ENCODE data around the gene LHFPL2. TPM values are rescaled to one million over a fixed set of nuclear protein-coding genes. Genes with fewer than 3 reads are reported as not detected.

Gene LHFPL2
- total and polyA plus RNA-seq, 2 of the 4 experiments (the other 2 are of a cell fraction) = 6.5 to 11.3 TPM

GRCh38 chr5:78467140-78467539 is 181.4 kb downstream of the LHFPL2 start:
- Histone ChIP-seq H2BK20ac (ENCODE audit: low read depth, low read length) (no peak overlapping the region), H3K27ac (ENCODE audit: insufficient read depth, low read length) (no peak overlapping the region), H3K27me3 (ENCODE audit: control insufficient read depth, insufficient read depth, low read length) (no peaks in the 10 kb centered on the region), H3K9ac (ENCODE audit: low read depth, low read length) (no peak overlapping the region), H4K5ac (ENCODE audit: low read depth, low read length) (no peak overlapping the region), H3K79me1 (ENCODE audit: low read depth in 1 of 2, low read length in 2 of 2) (peaks cover 0 to 5% of the 10 kb centered on the region in 2 experiments; a peak in 1 of 4 replicates), H3K4ac (ENCODE audit: low read depth, low read length) (no peak overlapping the region), H3K4me1 (ENCODE audit: control insufficient read depth, insufficient read depth, low read length) (no peaks in the 10 kb centered on the region), H2BK15ac (ENCODE audit: low read depth, low read length) (no peak overlapping the region), H3K18ac (ENCODE audit: low read depth, low read length) (no peak overlapping the region), H3K4me2 (ENCODE audit: low read depth, low read length) (no peak overlapping the region), H3K36me3 (ENCODE audit: control insufficient read depth, insufficient read depth, low read length) (no peaks in the 10 kb centered on the region), H2BK5ac (ENCODE audit: low read depth, low read length, poor library complexity, severe bottlenecking) (no peak overlapping the region), H3K9me3 (ENCODE audit: control insufficient read depth, insufficient read depth, low read length) (no peaks in the 10 kb centered on the region), H2AK9ac (replicated peaks; ENCODE audit: low read depth, low read length, poor library complexity) (no peak overlapping the region), H3K56ac (ENCODE audit: extremely low read depth, insufficient read depth, low read length) (no peak overlapping the region), H3K14ac (replicated peaks; ENCODE audit: low read depth, low read length) (no peak overlapping the region), H3K23ac (ENCODE audit: low read depth, low read length) (no peak overlapping the region), H3K9me1 (ENCODE audit: insufficient read depth, low read length) (no peaks in the 10 kb centered on the region), H4K91ac (ENCODE audit: insufficient read depth, low read depth, low read length) (no peak overlapping the region), H3K4me3 (ENCODE audit: insufficient read depth, low read depth, low read length) (no peak overlapping the region), H2AFZ (replicated peaks; ENCODE audit: low read length, poor library complexity) (no peak overlapping the region), H4K20me1 (ENCODE audit: insufficient read depth, low read length) (no peaks in the 10 kb centered on the region), H2AK5ac (ENCODE audit: low read depth, low read length) (no peak overlapping the region), H2BK120ac (ENCODE audit: low read depth, low read length) (no peak overlapping the region), H4K8ac (ENCODE audit: low read depth in 2 of 2, low read length in 2 of 2) (no peak overlapping the region)
- in situ Hi-C loops (cut with MboI; ENCODE audit: low sequenced_read_pairs) = loop anchor here (5.0 kb wide), 1 partner anchor 65 kb away; no protein-coding TSS in a partner anchor
- dilution Hi-C loops (cut with HindIII; ENCODE audit: low sequenced_read_pairs, unreplicated experiment) = no loop called here
- ATAC-seq (ENCODE audit: low read depth) = no peak
- no peak for DNase-seq
- POLR2A ChIA-PET (ENCODE audit: unreplicated experiment) = no interaction called here
- WGBS, 2 experiments (ENCODE audit: extremely low coverage in 2 of 2, insufficient read length in 1 of 2) = no CpG with 5 or more reads among the region's 1 CpG
- CTCF ChIA-PET = interaction anchor here (0.7 to 2.1 kb wide), 9 partner anchors 11 to 747 kb away, joined by 3 to 8 read pairs (median 3); no protein-coding TSS in a partner anchor
- intact Hi-C loops (cut with micrococcal nuclease) = loop anchor here (5.0 kb wide), 2 partner anchors 35 to 160 kb away; no protein-coding TSS in a partner anchor
- no TSS peak for BruUV-seq (replicated peaks)
- TF ChIP-seq MAZ (IDR thresholded peaks at IDR 0.05; ENCODE audit: borderline replicate concordance, low read depth, low read length) (no peak), CEBPB (IDR thresholded peaks at IDR 0.05; ENCODE audit: low read depth, low read length) (no peak), SMC3 (IDR thresholded peaks at IDR 0.05; ENCODE audit: low read depth, low read length) (no peak), RCOR1 (IDR thresholded peaks at IDR 0.05; ENCODE audit: insufficient replicate concordance, low read length) (no peak), POLR2A (IDR thresholded peaks at IDR 0.05; ENCODE audit: low read depth, low read length) (no peak)

Data from IMR-90 (cell line).